HepG2 (cell line): ENCODE results near the gene FGD2. TPM values are rescaled to one million over a fixed set of nuclear protein-coding genes. Genes with fewer than 3 reads are reported as not detected.

Source experiments
- ETV5 ChIP-seq: IDR thresholded peaks from 2 replicates; pipeline ENCODE4 v1.6.1; 2018; ENCODE audit warnings: missing biosample characterization, missing genetic modification reagents, inconsistent platforms, borderline replicate concordance
- KDM5B ChIP-seq: sonication (generic); formaldehyde crosslinking; IDR thresholded peaks from 2 replicates; pipeline ENCODE4 v1.4.0; 2020; ENCODE audit warnings: missing genetic modification reagents, mild to moderate bottlenecking, borderline replicate concordance
- MTA3 ChIP-seq: sonication (generic); formaldehyde crosslinking; IDR thresholded peaks from 2 replicates; pipeline ENCODE4 v1.4.0; 2020; ENCODE audit warnings: missing genetic modification reagents
- PHF21A ChIP-seq: sonication (generic); formaldehyde crosslinking; IDR thresholded peaks from 2 replicates; pipeline ENCODE4 v1.5.0; 2020; ENCODE audit warnings: mild to moderate bottlenecking, missing genetic modification reagents
- RARA ChIP-seq: IDR thresholded peaks from 2 replicates; pipeline ENCODE4 v1.6.1; 2016; ENCODE audit warnings: missing genetic modification reagents, missing compliant biosample characterization
- RBM39 ChIP-seq: fragments of 200-400 bp; formaldehyde crosslinking; IDR thresholded peaks from one replicate; pipeline ENCODE4 v1.6.1; 2018; ENCODE audit warnings: antibody characterized with exemption, mild to moderate bottlenecking, low read depth, low read length; ENCODE audit not compliant: poor library complexity, severe bottlenecking
- SOX5 ChIP-seq: IDR thresholded peaks from 2 replicates; pipeline ENCODE4 v1.6.1; 2016; ENCODE audit warnings: borderline replicate concordance
- SP140L ChIP-seq: sonication (generic); formaldehyde crosslinking; IDR thresholded peaks from 2 replicates; pipeline ENCODE4 v1.4.0; 2020; ENCODE audit warnings: missing genetic modification reagents, borderline replicate concordance
- U2AF1 ChIP-seq: fragments of 200-400 bp; formaldehyde crosslinking; optimal IDR thresholded peaks from 2 replicates; pipeline ENCODE3; 2017; ENCODE audit warnings: mild to moderate bottlenecking, low read depth, low read length
- ZFP36L2 ChIP-seq: sonication (generic); formaldehyde crosslinking; IDR thresholded peaks from 2 replicates; pipeline ENCODE4 v1.4.0; 2020; ENCODE audit warnings: missing genetic modification reagents
- ZNF329 ChIP-seq: sonication (generic); formaldehyde crosslinking; IDR thresholded peaks from 2 replicates; pipeline ENCODE4 v1.9.0; 2021; ENCODE audit warnings: low read depth, mild to moderate bottlenecking, missing genetic modification reagents
- ZNF350 ChIP-seq: sonication (generic); formaldehyde crosslinking; IDR thresholded peaks from 2 replicates; pipeline ENCODE4 v1.4.0; 2020; ENCODE audit warnings: mild to moderate bottlenecking, low read depth, missing genetic modification reagents, borderline replicate concordance
- ZNF547 ChIP-seq: sonication (generic); formaldehyde crosslinking; IDR thresholded peaks from 2 replicates; pipeline ENCODE4 v1.5.1; 2020; ENCODE audit warnings: mild to moderate bottlenecking, missing genetic modification reagents
- ZNF549 ChIP-seq: sonication (generic); formaldehyde crosslinking; IDR thresholded peaks from 2 replicates; pipeline ENCODE4 v1.5.0; 2020; ENCODE audit warnings: missing genetic modification reagents
- ZNF598 ChIP-seq: sonication (generic); formaldehyde crosslinking; IDR thresholded peaks from 2 replicates; pipeline ENCODE4 v1.5.1; 2020; ENCODE audit warnings: mild to moderate bottlenecking, missing genetic modification reagents, borderline replicate concordance
- polyA plus RNA-seq, 8 experiments: library from polyadenylated mRNA; depleted of rRNA in 3 of 8; stranded (reverse) in 7 of 8; unstranded in 1 of 8; fragments of >200 nt; fragmentation: Illumina TruSeq in 4 of 8; extraction: Trizol in 4 of 8; gene quantifications; 2 replicates each; pipeline versions ENCODE4 v1.2.1 to v1.2.3, GENCODE V29; 2011 to 2016; ENCODE audit warnings: low read depth in 4 of 8, missing spikeins in 1 of 8, mixed read lengths in 1 of 8; ENCODE audit not compliant: insufficient read depth in 1 of 8
- total RNA-seq, 5 experiments: library from RNA; depleted of rRNA; stranded (reverse); fragments of >200 nt; fragmentation: Illumina TruSeq; extraction: Trizol; gene quantifications; 2 replicates each; pipeline ENCODE4 v1.2.3, GENCODE V29; 2016; ENCODE audit warnings: low read depth in 1 of 5
- TF ChIP-seq, protein P1 (sequence below): IDR thresholded peaks from 2 replicates; pipeline ENCODE4 v1.4.0; 2020; ENCODE audit warnings: mild to moderate bottlenecking, missing genetic modification reagents
- TF ChIP-seq, protein P2 (sequence below): IDR thresholded peaks from 2 replicates; pipeline ENCODE4 v1.6.1; 2018; ENCODE audit warnings: missing genetic modification reagents, mild to moderate bottlenecking, missing compliant biosample characterization
- TF ChIP-seq, protein P3 (sequence below): IDR thresholded peaks from 2 replicates; pipeline ENCODE4 v1.6.1; 2012; ENCODE audit warnings: inconsistent platforms

Gene FGD2
- total and polyA plus RNA-seq, 2 of the 13 experiments (the other 11 are each of a cell fraction or from before 2014, with no cell fraction given) = not detected

DNA sequence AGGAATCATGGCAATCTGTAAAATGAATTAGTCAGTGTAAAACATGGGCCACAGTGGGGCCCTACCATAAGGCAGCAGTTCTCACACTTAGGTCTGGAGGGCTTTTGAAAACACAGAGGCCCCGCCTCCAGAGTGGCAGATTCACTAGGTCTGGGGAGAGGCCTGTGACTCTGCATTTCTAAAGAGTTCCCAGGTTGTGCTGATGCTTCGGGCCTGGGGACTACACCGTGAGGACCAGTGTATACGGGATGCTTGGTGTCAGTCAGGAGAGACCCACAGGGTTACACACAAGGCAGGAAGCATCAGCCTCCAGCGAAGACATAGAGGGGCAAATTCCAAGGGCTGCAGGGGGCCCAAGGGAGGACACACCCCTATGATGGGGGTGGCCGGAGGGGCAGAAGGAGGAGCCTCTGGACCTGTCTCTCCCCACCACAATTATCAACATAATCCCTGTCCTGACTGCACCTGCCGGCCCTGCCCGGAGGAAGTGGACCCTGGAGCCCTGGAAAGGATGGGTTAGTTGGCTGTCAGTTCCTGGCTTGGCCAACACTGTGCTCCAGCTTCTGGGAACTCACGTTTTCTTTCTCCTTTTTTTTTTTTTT, 46.7 kb downstream of the FGD2 start (continued):
- TF ChIP-seq, protein P1, sequence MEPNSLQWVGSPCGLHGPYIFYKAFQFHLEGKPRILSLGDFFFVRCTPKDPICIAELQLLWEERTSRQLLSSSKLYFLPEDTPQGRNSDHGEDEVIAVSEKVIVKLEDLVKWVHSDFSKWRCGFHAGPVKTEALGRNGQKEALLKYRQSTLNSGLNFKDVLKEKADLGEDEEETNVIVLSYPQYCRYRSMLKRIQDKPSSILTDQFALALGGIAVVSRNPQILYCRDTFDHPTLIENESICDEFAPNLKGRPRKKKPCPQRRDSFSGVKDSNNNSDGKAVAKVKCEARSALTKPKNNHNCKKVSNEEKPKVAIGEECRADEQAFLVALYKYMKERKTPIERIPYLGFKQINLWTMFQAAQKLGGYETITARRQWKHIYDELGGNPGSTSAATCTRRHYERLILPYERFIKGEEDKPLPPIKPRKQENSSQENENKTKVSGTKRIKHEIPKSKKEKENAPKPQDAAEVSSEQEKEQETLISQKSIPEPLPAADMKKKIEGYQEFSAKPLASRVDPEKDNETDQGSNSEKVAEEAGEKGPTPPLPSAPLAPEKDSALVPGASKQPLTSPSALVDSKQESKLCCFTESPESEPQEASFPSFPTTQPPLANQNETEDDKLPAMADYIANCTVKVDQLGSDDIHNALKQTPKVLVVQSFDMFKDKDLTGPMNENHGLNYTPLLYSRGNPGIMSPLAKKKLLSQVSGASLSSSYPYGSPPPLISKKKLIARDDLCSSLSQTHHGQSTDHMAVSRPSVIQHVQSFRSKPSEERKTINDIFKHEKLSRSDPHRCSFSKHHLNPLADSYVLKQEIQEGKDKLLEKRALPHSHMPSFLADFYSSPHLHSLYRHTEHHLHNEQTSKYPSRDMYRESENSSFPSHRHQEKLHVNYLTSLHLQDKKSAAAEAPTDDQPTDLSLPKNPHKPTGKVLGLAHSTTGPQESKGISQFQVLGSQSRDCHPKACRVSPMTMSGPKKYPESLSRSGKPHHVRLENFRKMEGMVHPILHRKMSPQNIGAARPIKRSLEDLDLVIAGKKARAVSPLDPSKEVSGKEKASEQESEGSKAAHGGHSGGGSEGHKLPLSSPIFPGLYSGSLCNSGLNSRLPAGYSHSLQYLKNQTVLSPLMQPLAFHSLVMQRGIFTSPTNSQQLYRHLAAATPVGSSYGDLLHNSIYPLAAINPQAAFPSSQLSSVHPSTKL (CRISPR knock-in tag) = 0 out of 2 replicates have a peak, but pooled peaks have one; percentile 7
- TF ChIP-seq SP140L (CRISPR knock-in tag) (0 out of 2 replicates have a peak, but pooled peaks have one; percentile 15), RBM39 (no peak), ZNF350 (CRISPR knock-in tag) (0 out of 2 replicates have a peak, but pooled peaks have one; percentile 0), RARA (peak; percentile 19; the same call in 1 of the 2 replicates), ZNF549 (CRISPR knock-in tag) (no peak), SOX5 (CRISPR knock-in tag) (0 out of 2 replicates have a peak, but pooled peaks have one; percentile 43), ZNF329 (CRISPR knock-in tag) (no peak), U2AF1 (peak; percentile 36), ZFP36L2 (CRISPR knock-in tag) (no peak), KDM5B (CRISPR knock-in tag) (no peak), MTA3 (CRISPR knock-in tag) (no peak), PHF21A (CRISPR knock-in tag) (peak; percentile 41), ETV5 (CRISPR knock-in tag) (peak; percentile 15; the same call in 1 of the 2 replicates), ZNF598 (CRISPR knock-in tag) (peak; percentile 37; the same call in 1 of the 2 replicates), ZNF547 (0 out of 2 replicates have a peak, but pooled peaks have one; percentile 28)
- TF ChIP-seq, protein P2, sequence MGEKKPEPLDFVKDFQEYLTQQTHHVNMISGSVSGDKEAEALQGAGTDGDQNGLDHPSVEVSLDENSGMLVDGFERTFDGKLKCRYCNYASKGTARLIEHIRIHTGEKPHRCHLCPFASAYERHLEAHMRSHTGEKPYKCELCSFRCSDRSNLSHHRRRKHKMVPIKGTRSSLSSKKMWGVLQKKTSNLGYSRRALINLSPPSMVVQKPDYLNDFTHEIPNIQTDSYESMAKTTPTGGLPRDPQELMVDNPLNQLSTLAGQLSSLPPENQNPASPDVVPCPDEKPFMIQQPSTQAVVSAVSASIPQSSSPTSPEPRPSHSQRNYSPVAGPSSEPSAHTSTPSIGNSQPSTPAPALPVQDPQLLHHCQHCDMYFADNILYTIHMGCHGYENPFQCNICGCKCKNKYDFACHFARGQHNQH (CRISPR knock-in tag) = no peak
- TF ChIP-seq, protein P3, sequence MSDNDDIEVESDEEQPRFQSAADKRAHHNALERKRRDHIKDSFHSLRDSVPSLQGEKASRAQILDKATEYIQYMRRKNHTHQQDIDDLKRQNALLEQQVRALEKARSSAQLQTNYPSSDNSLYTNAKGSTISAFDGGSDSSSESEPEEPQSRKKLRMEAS = no peak
